ENCODE results near the gene BICRAL.
"Not testable (repeated sequence)": the region's sequence is repeated elsewhere in the genome, so short reads cannot be mapped to it uniquely, and the experiment has no call there.

BICRAL gene

GRCh38 chr6:42870145-42870936, 88.5 kb downstream of the BICRAL start:
- H3K4me1 ChIP-seq (ENCODE audit: insufficient read depth, low read length), result no peaks in the 10 kb centered on the region
- no peak overlapping the region for H3K9ac ChIP-seq (ENCODE audit: low read depth, low read length)
- H3K36me3 ChIP-seq (ENCODE audit: insufficient read depth, low read length), result no peaks in the 10 kb centered on the region
- H3K9me3 ChIP-seq (ENCODE audit: control insufficient read depth, insufficient read depth, low read length), result no peaks in the 10 kb centered on the region

GRCh38 chr6:42871711-42872110, 89.9 kb downstream of the BICRAL start:
- Histone ChIP-seq H3K9me3 (ENCODE audit: control insufficient read depth, insufficient read depth, low read length) (no peaks in the 10 kb centered on the region), H3K36me3 (ENCODE audit: insufficient read depth, low read length) (no peaks in the 10 kb centered on the region), H3K9ac (ENCODE audit: low read depth, low read length) (no peak overlapping the region), H3K4me1 (ENCODE audit: insufficient read depth, low read length) (no peaks in the 10 kb centered on the region)

GRCh38 chr6:42873313-42873712, 91.5 kb downstream of the BICRAL start:
- H3K36me3 ChIP-seq (ENCODE audit: insufficient read depth, low read length), result no peaks in the 10 kb centered on the region
- H3K9ac ChIP-seq (ENCODE audit: low read depth, low read length), result no peak overlapping the region
- H3K9me3 ChIP-seq (ENCODE audit: control insufficient read depth, insufficient read depth, low read length), result no peaks in the 10 kb centered on the region
- H3K4me1 ChIP-seq (ENCODE audit: insufficient read depth, low read length), result no peaks in the 10 kb centered on the region

GRCh38 chr6:42877695-42878094, 95.8 kb downstream of the BICRAL start:
- H3K36me3 ChIP-seq (ENCODE audit: insufficient read depth, low read length), result peaks cover 2% of the 10 kb centered on the region; the same call in 1 of the 2 replicates
- no peaks in the 10 kb centered on the region for H3K4me1 ChIP-seq (ENCODE audit: insufficient read depth, low read length)
- no peak overlapping the region for H3K9ac ChIP-seq (ENCODE audit: low read depth, low read length)
- no peaks in the 10 kb centered on the region for H3K9me3 ChIP-seq (ENCODE audit: control insufficient read depth, insufficient read depth, low read length)

- Histone ChIP-seq H3K9me3 (ENCODE audit: control insufficient read depth, insufficient read depth, low read length) (no peaks in the 10 kb centered on the region), H3K9ac (ENCODE audit: low read depth, low read length) (peak within 1 kb of the TSS; percentile 75), H3K36me3 (ENCODE audit: insufficient read depth, low read length) (peaks cover 20% of the 10 kb centered on the region), H3K4me1 (ENCODE audit: insufficient read depth, low read length) (no peaks in the 10 kb centered on the region)
Measured at GRCh38 chr6:42879372-42880239, 97.8 kb downstream of the BICRAL start, which contains the start of gene RPL7L1. Gene RPL7L1, plus strand, starts transcription at chr6:42879616. Its CDS starts 295 bp downstream, at chr6:42879911.

- H3K9me3 ChIP-seq (ENCODE audit: control insufficient read depth, insufficient read depth, low read length); H3K4me1 ChIP-seq (ENCODE audit: insufficient read depth, low read length): not testable (repeated sequence)
- H3K9ac ChIP-seq (ENCODE audit: low read depth, low read length), result peak overlapping the region; percentile 75
- peaks cover 26% of the 10 kb centered on the region for H3K36me3 ChIP-seq (ENCODE audit: insufficient read depth, low read length)
Measured at GRCh38 chr6:42880240-42880817, 98.5 kb downstream of the BICRAL start.

- Histone ChIP-seq H3K9ac (ENCODE audit: low read depth, low read length) (peak overlapping the region; percentile 75), H3K36me3 (ENCODE audit: insufficient read depth, low read length) (peaks cover 30% of the 10 kb centered on the region)
- not testable (repeated sequence) for H3K4me1 ChIP-seq (ENCODE audit: insufficient read depth, low read length); H3K9me3 ChIP-seq (ENCODE audit: control insufficient read depth, insufficient read depth, low read length)
Measured at GRCh38 chr6:42880871-42881270, 99.0 kb downstream of the BICRAL start.

- H3K9me3 ChIP-seq (ENCODE audit: control insufficient read depth, insufficient read depth, low read length), result no peaks in the 10 kb centered on the region
- H3K9ac ChIP-seq (ENCODE audit: low read depth, low read length), result no peak overlapping the region
- peaks cover 32% of the 10 kb centered on the region for H3K36me3 ChIP-seq (ENCODE audit: insufficient read depth, low read length)
- H3K4me1 ChIP-seq (ENCODE audit: insufficient read depth, low read length), result no peaks in the 10 kb centered on the region
Measured at GRCh38 chr6:42885702-42886101, 103.8 kb downstream of the BICRAL start.

GRCh38 chr6:42888201-42888600, 106.3 kb downstream of the BICRAL start:
- not testable (repeated sequence) for H3K9ac ChIP-seq (ENCODE audit: low read depth, low read length); H3K9me3 ChIP-seq (ENCODE audit: control insufficient read depth, insufficient read depth, low read length); H3K4me1 ChIP-seq (ENCODE audit: insufficient read depth, low read length)
- H3K36me3 ChIP-seq (ENCODE audit: insufficient read depth, low read length), result peaks cover 25% of the 10 kb centered on the region

- Histone ChIP-seq H3K9me3 (ENCODE audit: control insufficient read depth, insufficient read depth, low read length) (no peaks in the 10 kb centered on the region), H3K9ac (ENCODE audit: low read depth, low read length) (peak overlapping the region; percentile 69), H3K4me1 (ENCODE audit: insufficient read depth, low read length) (no peaks in the 10 kb centered on the region), H3K36me3 (ENCODE audit: insufficient read depth, low read length) (peaks cover 10% of the 10 kb centered on the region; the same call in 1 of the 2 replicates)
Measured at GRCh38 chr6:42889815-42890214, 108.0 kb downstream of the BICRAL start.

GRCh38 chr6:42890311-42891198, 108.7 kb downstream of the BICRAL start:
- Histone ChIP-seq H3K36me3 (ENCODE audit: insufficient read depth, low read length) (peaks cover 4% of the 10 kb centered on the region; the same call in 1 of the 2 replicates), H3K9ac (ENCODE audit: low read depth, low read length) (peak overlapping the region; percentile 69), H3K9me3 (ENCODE audit: control insufficient read depth, insufficient read depth, low read length) (no peaks in the 10 kb centered on the region), H3K4me1 (ENCODE audit: insufficient read depth, low read length) (no peaks in the 10 kb centered on the region)

GRCh38 chr6:42891199-42891722, 109.4 kb downstream of the BICRAL start:
- H3K9me3 ChIP-seq (ENCODE audit: control insufficient read depth, insufficient read depth, low read length), result no peaks in the 10 kb centered on the region
- H3K4me1 ChIP-seq (ENCODE audit: insufficient read depth, low read length), result no peaks in the 10 kb centered on the region
- peak overlapping the region; percentile 69 for H3K9ac ChIP-seq (ENCODE audit: low read depth, low read length)
- no peaks in the 10 kb centered on the region; the same call in 1 of the 2 replicates for H3K36me3 ChIP-seq (ENCODE audit: insufficient read depth, low read length)

- not testable (repeated sequence) for H3K9ac ChIP-seq (ENCODE audit: low read depth, low read length); H3K9me3 ChIP-seq (ENCODE audit: control insufficient read depth, insufficient read depth, low read length); H3K4me1 ChIP-seq (ENCODE audit: insufficient read depth, low read length); H3K36me3 ChIP-seq (ENCODE audit: insufficient read depth, low read length)
Measured at GRCh38 chr6:42894041-42894828, 112.4 kb downstream of the BICRAL start.
